ENCODE measurements around the gene PRR20A.
"Not testable (repeated sequence)": the region's sequence is repeated elsewhere in the genome, so short reads cannot be mapped to it uniquely, and the experiment has no call there.

- not testable (repeated sequence) for TF ChIP-seq YY1 (IDR thresholded peaks at IDR 0.05; ENCODE audit: insufficient read depth, insufficient read length); ZNF274 (IDR thresholded peaks at IDR 0.05; ENCODE audit: low read depth, low read length)
These were observed 13.0 kb downstream of the PRR20A start, which contains the start of gene PRR20C for GRCh38 chr13:57153761-57154160.
